SIG-M5 treated with dmso at 0.1 percent for 504 hours (cell line): ENCODE results near the gene MRPS26.
"Not testable (repeated sequence)": the region's sequence is repeated elsewhere in the genome, so short reads cannot be mapped to it uniquely, and the experiment has no call there.

Source experiments
- DNase-seq: peaks from one replicate; lab custom pipeline; 2025; ENCODE audit not compliant: unreplicated experiment; lab: John Stamatoyannopoulos, UW

Gene MRPS26

GRCh38 chr20:3041854-3042409, 3.9 kb upstream of the MRPS26 start:
- no peak for DNase-seq

- DNase-seq: no peak
Observed at GRCh38 chr20:3042625-3043024, 3.2 kb upstream of the MRPS26 start.

- no peak for DNase-seq
Observed at GRCh38 chr20:3043322-3043721, 2.5 kb upstream of the MRPS26 start, which contains the start of gene GNRH2. TSS of gene GNRH2 (plus strand) at chr20:3043622. CDS start at chr20:3044415, 793 bp downstream.

- DNase-seq: no peak
Observed at GRCh38 chr20:3044336-3044965, 1.4 kb upstream of the MRPS26 start.

- peak; percentile 77 for DNase-seq
Observed at GRCh38 chr20:3045042-3045815, 623 bp upstream of the MRPS26 start.

- DNase-seq: no peak
Observed at GRCh38 chr20:3046677-3047462, 1.0 kb downstream of the MRPS26 start.

GRCh38 chr20:3047486-3048419, 1.9 kb downstream of the MRPS26 start:
- DNase-seq: no peak

GRCh38 chr20:3051385-3052019, 5.7 kb downstream of the MRPS26 start:
- DNase-seq: no peak

GRCh38 chr20:3059489-3059888, 13.6 kb downstream of the MRPS26 start:
- DNase-seq: no peak

GRCh38 chr20:3064119-3064518, 18.3 kb downstream of the MRPS26 start:
- not testable (repeated sequence) for DNase-seq

GRCh38 chr20:3067139-3068014, 21.5 kb downstream of the MRPS26 start:
- DNase-seq: no peak

GRCh38 chr20:3068075-3068474, 22.2 kb downstream of the MRPS26 start:
- DNase-seq: no peak

GRCh38 chr20:3068986-3069900, 23.4 kb downstream of the MRPS26 start:
- DNase-seq: no peak

GRCh38 chr20:3070725-3071124, 24.9 kb downstream of the MRPS26 start:
- no peak for DNase-seq

- DNase-seq: no peak
Observed at GRCh38 chr20:3071266-3071609, 25.4 kb downstream of the MRPS26 start.

GRCh38 chr20:3071610-3072529, 26.0 kb downstream of the MRPS26 start, which contains the start of gene OXT:
TSS of gene OXT (plus strand) at chr20:3071620. CDS start at chr20:3071656, 36 bp downstream.
- no peak for DNase-seq
